Glomerular endothelial cell (primary cell): ENCODE data around the gene FAM120A. TPM values are rescaled to one million over a fixed set of nuclear protein-coding genes. Genes with fewer than 3 reads are reported as not detected.
"Not testable (repeated sequence)": the region's sequence is repeated elsewhere in the genome, so short reads cannot be mapped to it uniquely, and the experiment has no call there.

ENCODE experiments used
- DNase-seq: peaks from one replicate; pipeline ENCODE4 v3.0.0-alpha.2; 2011; ENCODE audit warnings: low read depth, low spot score; ENCODE audit errors: extremely low read depth
- total RNA-seq: library from RNA; depleted of rRNA; stranded (reverse); fragments of >200 nt; gene quantifications from 2 replicates; pipeline ENCODE4 v1.2.3, GENCODE V29; 2015

FAM120A gene, protein sequence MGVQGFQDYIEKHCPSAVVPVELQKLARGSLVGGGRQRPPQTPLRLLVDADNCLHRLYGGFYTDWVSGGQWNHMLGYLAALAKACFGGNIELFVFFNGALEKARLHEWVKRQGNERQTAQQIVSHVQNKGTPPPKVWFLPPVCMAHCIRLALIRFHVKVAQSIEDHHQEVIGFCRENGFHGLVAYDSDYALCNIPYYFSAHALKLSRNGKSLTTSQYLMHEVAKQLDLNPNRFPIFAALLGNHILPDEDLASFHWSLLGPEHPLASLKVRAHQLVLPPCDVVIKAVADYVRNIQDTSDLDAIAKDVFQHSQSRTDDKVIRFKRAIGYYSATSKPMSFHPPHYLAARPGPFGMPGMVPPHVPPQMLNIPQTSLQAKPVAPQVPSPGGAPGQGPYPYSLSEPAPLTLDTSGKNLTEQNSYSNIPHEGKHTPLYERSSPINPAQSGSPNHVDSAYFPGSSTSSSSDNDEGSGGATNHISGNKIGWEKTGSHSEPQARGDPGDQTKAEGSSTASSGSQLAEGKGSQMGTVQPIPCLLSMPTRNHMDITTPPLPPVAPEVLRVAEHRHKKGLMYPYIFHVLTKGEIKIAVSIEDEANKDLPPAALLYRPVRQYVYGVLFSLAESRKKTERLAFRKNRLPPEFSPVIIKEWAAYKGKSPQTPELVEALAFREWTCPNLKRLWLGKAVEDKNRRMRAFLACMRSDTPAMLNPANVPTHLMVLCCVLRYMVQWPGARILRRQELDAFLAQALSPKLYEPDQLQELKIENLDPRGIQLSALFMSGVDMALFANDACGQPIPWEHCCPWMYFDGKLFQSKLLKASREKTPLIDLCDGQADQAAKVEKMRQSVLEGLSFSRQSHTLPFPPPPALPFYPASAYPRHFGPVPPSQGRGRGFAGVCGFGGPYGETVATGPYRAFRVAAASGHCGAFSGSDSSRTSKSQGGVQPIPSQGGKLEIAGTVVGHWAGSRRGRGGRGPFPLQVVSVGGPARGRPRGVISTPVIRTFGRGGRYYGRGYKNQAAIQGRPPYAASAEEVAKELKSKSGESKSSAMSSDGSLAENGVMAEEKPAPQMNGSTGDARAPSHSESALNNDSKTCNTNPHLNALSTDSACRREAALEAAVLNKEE
- total RNA-seq = 79.5 and 99.2 TPM in 2 replicates

DNA sequence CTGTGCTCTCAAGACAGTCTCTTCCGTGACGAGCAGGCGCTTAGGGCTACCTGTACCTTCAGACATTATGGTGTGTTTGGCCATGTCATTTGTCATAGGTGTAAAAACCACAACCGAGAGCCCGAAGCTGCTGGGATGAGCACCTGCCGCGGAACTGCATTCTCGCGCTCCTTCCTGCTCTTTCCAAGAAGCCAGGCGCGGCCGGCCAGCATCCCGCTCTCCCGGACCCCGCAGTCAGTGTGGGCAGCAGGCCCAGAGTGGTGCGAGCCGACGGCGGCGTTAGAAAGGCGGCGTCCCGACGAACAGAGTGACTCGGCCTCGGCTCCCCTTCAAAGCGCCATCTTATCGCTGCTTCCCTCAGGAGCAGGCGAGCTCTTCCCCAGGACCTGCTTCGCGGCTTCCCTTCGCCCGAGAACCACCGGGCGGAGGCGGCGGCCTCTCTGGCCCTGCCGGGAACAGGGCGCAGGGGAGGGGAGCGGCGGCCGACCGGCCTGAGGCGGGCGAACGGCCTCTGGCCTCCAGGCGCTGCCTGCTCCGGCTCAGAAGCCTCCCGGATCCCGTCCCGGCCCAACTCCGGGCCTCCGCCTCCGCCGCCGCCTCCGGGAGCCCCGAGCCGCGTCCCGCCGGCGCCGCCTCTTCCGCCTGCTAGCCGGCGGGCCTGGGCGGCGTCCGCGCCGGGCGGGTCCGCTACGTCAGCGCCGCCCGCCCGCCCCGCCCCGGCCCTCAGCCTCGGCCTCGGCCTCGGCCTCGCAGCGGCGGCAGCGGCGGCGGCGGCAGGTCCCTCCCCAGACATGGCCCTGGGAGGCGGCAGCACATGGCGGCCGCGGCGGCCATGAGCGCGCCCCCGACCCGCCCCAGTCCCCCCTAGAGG is at the start of gene FAM120A:
Gene FAM120A, plus strand, starts transcription at position 741 of the 871 bp plus-strand sequence. CDS start 231 bp downstream, outside the sequence.
- DNase-seq = no peak

DNA sequence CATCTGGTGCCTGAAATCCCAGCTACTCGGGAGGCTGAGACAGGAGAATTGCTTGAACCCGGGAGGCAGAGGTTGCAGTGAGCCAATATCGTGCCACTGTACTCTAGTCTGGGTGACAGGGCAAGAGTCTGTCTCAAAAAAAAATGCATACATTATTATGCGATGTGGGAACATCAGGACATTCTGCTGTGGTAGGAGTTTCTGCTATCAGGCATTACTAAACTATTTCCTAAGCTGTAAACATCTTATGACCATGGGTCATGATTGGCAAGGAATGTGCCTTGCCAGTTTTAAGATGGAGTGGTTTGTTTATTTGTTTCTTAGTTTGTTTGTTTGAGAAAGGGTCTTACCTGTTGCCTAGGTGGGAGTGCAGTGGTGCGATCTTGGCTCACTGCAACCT is 45.1 kb upstream of the FAM120A start:
- no peak for DNase-seq

DNA sequence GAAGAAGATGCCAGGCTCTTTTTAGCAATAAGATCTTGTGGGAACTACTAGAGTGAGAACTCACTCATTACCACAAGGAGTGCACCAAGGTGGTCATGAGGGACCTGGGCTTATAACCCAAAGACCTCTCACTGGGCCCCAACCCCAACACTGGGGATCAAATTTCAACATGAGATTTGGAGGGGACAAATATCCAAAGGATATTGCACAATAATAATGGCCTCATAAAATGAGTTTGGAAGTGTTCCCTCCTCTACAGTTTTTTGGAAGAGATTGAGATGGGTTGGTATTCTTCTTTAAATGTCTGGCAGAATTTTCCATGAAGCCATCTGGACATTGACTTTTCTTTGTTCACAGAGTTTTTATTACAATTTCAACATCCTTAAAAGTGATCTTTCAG is 38.0 kb upstream of the FAM120A start:
- no peak for DNase-seq

DNA sequence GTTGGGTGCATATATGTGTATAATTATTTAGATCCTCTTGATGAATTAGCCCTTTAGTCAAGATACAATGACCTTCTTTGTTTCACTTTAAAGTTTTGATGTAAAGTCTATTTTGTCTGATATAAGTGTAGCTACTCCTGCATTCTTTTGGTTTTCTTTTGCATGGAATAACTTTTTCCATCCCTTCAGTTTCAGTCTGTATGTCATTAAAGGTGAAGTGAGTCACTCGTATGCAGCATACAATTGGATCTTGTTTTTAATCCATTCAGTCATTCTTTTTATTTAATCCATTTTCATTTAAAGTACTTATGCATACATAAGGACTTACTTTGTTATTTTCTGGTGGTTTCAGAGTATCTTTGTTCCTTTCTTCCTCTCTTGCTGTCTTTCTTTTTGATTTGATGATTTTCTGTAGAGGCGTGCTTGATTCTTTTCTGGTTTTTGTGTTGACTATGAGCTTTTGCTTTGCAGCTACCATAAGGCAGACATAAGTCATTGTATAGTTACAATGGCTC is 36.3 kb upstream of the FAM120A start:
- DNase-seq = no peak

DNA sequence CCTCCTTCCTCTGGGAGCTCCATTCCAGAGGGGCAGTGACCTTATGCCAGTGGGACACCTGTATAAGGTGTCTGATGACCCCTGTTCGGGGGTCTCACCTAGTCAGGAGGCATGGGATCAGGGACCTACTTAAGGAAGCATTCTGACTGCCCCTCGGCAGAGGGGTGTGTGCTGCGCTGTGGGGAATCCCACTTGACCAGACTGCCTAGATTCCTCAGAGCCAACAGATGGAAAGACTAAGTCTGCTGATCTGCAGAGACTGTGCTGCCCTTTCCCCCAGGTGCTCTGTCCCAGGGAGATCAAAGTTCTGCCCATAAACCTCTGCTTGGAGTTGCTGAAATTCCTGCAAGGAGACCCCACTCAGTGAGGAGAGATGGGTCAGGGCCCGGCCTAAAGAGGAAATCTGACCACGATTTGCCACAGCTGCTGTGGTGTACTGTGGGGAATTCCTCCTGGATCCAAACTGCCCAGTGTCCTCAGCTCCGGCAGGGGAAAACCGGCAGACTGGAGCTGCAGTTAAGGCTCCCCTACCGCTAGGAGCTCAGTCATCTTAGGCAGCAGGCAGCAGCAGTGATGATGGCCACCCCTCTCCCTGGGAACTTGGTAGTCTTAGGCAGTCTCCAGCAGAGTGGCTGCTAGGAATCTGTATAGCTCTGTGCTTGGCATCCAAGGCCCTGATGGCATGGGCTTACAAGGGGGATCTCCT is 34.8 kb upstream of the FAM120A start:
- no peak for DNase-seq

DNA sequence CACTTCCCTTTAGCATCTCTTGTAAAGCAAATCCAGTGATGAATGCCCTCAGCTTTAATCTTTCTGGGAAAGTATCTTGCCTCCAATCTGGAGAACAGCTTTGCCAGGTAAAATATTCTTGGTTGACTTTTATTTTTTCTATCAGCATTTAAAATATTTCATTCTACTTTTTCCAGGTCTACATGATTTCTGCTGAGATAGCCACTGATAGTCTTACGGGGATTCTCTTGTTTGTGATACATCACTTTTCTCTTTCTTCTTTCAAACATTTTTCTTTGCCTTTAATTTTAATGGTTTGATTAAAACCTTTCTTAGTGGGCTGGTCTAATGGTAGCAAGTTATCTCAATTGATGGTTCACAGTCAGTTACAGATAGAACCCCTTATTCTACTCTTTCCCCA is 33.9 kb upstream of the FAM120A start:
- no peak for DNase-seq

DNA sequence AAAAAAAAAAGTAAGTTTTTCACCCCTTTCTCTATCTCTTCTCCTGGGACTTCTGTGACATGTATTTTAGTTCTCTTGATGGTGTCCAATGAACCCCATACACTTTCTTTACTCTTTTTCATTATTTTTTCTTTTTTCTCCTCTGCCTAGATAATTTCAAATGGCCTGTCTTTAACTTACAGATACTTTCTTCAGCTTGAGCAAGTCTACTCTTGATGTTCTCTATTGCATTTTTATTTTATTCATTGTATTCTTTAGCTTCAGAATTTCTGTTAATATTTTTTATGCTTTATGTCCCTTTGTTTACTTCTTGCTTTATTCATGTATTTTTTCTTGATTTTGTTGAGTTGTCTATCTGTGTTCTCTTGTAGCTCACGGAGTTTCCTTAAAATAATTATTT is 32.5 kb upstream of the FAM120A start:
- DNase-seq = no peak

DNA sequence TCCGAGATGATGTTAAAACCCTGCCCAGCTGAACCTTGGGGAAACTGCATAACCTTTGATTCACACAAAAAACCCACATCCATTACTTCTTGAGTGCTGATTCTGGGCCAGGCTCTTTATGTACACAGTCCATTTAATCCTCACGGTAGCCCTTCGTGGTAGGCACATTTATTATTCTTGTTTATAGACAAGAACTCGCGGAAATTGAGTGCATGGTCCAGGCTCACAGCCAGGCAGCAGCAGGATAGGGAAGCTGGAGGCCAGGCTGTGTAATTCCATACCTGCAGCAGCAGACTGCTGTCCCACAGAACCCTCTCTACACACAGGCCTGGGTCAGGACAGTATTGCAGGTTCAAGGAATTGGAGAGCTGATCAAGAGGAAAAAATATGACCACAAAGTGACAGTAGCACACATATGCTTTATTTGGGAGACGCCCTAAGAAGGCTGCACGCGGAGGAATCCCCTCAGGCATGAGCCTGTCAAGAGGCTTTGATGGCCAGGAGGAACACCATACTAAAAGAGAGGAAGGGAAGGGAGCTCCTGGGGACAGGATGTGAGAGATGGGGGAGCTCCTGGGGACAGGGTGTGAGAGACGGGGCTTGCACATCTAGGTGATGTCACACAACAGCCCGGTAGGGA is 28.4 kb upstream of the FAM120A start:
- no peak for DNase-seq

DNA sequence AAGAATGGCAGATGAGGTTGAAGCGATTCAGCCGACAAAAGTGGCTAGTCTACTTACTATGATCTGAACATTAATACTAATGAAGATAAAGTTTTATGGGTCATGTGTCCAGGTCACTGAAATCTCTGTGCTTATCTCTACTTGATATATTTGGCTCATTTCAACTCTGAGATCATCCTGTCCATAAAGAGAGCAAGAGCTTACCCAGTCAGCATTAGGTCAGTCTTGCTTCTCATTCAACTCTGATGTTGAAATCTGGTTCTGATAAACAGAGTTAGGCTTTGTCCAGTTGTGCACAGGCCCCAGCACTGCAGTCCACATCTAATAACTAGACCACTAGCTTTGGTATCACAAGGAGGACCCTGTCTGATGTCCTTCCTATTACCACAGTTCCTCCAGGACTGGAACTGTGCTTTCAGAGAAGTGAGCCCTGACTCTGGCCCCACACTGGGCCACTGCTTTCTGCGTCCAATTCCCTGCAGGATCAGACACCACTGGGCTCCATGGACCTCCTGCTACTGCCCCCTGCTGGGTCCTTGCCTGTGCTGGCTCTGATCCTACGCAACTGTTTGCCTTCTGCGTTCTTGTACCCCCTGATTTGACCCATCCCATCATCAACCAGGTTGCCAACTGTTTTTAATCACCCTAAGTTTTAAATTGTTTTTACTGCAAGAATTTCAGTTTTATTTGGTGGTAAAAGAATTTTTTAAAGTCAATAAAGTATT is 23.7 kb upstream of the FAM120A start:
- no peak for DNase-seq

DNA sequence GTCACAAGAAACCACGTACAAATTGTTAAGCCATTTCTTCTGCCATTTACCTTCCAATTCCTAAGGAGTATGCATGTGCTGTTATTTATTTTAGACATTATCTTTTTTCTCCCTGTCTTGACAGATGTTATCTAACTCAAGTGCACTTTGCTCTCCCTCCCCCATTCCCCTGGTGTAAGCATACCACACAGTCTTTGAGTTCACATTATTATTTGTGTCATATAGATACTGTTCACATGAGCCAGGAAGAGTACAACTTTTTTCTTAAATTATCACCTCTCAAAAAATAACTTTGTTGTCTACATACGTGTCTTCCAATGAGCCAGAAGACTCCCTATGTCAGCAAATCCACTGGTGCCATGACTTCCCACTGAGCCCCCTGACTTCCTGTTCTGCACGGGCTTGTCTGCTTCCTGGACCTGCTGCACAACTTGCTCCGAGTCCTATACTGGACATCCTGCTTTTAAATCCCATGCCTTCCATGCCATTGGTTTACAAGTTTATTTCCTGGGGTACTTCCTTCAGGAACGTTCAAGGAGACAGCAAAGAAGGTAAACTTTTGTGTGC is 19.9 kb upstream of the FAM120A start:
- DNase-seq = no peak

DNA sequence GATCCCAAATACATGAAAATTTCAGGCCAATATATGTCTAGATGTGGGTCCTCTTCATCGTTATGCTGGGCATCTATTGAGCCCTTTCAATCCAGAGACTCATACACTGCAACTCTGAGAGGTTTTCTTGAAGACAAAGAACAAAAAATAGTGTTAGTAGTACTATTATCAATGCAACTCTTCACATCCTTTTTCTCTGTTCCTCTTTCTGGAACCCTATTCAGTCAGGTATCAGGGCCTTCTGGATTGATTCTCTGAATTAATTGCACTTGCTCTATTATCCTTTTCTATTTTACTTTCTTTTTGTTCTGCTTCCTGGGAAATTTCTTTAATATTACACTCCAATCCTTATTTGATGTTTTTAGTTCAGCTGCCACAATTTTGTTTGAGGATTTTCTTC is 18.5 kb upstream of the FAM120A start:
- DNase-seq = no peak

DNA sequence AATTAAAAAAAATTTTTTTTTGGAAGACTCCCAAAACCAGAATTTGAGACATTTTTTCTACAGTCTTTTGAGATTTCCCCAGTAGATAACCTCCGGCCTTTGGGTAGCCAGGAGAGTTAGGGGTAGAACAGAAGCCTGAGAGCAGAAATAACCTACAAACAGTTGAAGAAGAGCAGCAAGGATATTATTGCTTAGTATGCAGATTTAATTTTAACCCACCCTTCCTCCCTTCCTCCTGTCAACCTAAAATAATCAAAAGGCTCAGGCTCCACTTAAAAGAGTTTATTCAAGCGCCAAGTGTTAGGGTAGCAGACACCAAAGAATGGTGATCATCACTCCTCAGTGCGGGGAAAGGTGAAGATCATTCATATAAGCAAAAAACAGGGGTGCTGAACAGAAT is 17.4 kb upstream of the FAM120A start:
- no peak for DNase-seq

DNA sequence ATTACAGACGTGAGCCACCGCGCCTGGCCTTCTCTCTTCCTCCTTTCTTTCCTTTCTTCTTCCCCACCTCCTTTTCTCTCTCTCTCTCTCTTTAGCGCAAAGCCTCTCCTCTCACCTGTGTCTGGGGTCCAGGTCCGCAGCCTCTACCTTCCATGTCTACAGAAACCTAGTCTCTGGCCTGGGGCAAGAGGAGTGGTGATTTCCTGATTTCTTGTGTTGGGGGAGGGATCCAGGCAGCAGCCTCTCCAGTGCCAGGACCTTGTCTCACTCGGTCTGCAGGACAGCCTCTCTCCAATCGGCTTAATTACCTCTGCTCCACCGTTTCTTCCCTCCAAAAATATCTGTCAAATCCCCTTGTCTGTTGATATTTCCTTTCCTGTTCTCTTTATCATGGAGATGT is 16.1 kb upstream of the FAM120A start:
- no peak for DNase-seq

DNA sequence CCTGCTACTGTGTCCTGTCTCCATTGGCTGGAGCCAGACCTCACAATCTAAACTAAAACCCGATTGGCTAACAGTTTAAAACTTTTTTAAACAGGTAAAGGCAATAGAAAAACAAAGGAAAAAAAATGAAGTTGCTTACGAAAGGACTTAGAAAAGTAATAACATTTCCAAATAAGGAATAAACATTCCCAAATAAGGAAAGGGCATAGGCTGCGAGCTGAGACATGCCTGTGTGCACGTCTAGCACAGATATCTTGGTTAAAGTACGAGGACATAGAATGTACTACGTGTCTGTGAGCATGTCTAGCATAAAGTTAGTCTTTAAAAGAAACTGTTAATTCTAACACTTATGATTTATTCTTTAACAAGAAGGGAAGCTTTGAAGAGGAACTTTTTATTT is 15.3 kb upstream of the FAM120A start:
- no peak for DNase-seq

DNA sequence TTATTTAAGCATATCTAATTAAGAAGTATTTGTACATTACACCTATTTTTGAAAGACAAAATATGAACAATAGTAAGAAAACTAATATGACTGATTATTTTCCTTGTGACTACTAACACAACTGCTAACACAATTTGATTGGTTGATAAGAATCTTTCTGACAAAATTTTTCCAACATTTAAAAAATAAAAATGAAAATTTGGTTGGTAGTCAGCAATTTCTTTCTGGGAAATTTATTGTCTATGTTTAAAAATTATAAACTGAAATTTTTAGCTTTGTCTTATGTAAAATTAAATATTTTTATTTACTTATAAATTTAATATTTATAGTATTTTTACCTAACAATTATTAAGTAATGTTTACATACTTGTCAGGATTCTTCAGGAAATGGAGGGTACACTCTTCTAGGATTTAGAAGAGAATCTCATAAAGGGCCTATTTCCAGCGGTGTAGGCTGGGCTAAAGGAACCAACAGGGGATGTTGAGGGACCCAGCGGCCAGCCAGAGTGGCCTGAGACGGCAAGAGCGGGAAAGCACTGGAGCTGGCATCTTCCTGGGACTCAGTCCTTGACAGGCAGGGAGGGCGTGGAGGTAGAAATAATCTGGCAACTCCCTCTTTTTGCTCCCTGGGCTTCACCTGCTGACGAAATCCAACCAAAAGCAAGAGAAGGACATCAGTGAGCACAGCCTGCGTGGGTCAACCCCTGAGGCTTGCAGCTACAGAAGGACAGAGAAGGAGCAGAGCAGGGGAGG is 14.7 kb upstream of the FAM120A start:
- DNase-seq = no peak

DNA sequence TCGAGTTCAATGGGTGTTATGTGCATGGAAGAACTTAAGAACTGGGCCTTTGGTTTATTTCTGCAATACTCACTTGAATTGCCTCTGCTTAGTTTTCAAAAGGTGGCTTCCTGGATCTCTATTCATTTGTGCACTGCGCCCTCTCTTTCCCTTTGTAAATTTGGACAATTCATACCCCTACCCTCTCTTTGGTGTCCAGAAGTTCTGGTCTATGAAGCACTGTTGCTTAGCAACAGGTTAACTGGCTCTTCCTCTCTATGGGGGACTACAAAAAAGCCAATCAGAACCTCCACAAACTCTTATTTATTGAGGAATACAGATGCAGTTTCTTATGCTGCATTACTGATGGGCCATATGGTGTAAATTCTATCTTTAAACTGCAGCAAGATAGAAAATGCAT is 13.5 kb upstream of the FAM120A start:
- DNase-seq = no peak

DNA sequence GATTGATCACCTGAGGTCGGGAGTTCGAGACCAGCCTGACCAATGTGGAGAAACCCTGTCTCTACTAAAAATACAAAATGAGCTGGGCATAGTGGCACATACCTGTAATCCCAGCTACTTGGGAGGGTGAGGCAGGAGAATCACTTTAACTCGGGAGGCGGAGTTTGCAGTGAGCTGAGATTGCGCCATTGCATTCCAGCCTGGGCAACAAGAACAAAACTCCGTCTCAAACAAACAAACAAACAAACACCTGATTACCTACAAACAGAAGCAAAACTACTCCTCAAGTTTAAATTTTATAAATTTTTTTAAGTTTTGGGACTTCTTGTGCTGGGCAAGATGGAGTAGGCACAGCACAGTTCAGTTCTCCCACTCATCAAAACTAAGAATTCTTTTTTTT is 12.2 kb upstream of the FAM120A start:
- not testable (repeated sequence) for DNase-seq
